CD4-positive, alpha-beta T cell treated with Interleukin-15 for 4 hours (primary cell): ENCODE data around the gene RNF150.
"Not testable (repeated sequence)": the region's sequence is repeated elsewhere in the genome, so short reads cannot be mapped to it uniquely, and the experiment has no call there.

ENCODE experiments used
- DNase-seq: peaks from one replicate; pipeline ENCODE4 v3.0.0-alpha.2; 2020; ENCODE audit warnings: low spot score

The RNF150 gene

DNA sequence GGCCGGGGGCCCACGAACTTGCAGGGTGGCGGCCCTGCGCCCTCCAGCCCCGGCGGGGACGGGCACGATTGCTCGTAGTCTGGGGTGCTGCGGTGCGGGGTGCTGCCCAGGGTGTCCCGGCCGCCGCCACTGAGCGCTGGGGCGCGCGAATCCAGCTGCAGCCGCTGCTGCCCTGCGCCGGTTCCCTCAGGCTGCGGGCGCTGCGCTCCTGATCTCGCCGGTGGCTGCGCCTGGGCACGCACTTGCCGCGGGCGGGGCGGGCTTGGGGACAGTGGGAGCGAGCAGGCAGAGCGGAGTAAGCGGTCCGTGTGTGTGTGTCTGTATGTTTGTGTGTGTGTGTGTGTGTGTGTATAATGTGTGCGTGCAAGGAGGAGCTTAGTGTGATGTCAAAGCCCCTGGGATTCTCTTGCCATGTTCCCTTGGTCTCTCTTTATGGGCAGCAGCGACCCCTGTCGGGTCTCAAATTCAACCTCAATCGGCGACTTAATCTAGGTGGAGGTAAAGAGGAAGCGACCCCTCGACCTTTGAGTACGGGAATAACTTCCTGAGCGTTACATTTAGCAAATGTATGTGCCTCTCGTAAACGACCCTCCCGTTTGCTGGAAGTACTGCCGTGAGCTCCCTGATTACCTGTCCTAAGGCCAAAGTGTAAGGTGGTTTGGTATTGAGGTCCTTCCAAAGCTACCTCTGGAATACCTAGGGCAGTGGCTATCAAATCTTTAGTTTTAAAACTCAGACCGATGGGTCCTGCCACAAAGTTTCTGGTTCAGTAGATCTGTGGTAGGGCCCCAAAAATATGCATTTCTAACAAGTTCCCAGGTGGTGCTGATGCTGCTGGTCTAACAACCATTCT, at the start of gene RNF150:
Gene RNF150 (minus strand): TSS at position 324 of the 853 bp plus-strand sequence.
- no peak for DNase-seq

DNA sequence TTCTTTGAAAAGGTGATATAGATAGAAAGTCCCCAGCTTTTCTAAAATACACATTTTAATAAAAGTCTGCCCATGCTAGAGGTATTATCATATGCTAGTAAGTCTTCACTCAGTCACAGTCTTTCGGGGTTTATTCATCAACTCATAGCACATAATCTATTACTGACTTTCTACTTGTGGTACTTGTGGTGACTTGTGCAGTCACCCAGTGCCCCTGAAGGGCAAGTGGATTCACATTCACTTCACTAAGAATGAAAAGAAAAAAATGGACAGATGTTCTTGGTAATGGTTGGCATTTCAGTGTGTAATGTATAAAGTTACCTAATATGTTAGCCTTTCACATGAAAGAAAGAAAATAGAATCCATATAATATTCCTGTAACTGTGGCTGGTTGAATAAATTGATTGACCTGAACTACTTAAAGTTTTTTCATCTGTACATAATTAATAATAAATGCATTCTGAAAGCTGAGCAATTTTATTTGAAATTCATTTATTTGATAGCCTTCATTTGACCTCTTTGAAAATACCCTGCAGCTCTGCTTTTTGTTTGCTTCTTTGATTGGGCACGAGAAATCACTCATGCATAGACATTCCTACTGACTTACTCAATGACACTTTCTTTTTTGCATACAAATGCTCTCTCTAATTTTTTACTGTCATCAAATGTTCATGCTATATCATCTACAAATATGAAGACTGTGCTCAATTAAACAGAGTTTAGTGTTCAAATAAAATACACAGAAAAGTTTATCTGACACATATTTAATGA, 47.9 kb upstream of the RNF150 start:
- no peak for DNase-seq

DNA sequence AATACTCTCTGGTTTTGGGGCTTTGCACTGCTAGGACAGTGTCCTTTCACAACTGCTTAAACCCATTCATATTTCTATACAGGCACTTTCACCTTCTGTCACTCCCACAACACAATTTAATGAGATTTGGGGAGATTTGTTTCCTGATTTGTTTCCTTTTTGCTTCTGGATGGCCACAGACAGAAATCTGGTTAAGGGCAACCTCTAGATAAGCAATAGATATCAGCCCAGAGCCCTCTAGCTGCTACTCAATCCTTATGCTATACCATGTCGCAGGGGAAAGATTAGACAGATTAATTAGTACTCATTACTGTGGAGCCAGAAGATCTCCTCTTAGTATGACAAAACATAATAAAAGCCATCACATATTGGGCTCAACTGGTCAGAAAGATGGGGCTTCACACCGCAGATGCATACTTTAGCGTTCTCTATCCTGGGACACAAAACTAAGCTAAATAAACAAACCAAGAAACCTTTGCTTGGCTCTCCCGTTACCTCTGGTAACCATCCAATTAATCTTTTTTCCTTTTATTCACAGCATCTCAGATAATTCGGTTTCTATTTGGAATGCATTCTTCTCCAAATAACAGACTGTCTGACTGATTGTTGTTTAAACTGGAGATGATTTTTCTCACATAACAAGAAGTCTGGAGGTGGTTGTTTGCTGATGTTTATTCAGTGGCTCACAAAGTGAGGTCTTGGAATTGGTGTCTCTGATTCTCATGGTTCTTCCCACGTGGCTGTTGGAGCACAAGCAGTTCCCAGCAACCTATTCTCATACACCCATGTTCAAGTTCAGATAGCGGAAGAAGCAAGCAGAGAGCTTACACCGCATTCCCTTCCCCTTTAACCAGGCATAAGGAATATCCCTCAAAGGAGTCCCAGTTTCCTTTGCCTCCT, 46.5 kb upstream of the RNF150 start:
- DNase-seq = no peak

DNA sequence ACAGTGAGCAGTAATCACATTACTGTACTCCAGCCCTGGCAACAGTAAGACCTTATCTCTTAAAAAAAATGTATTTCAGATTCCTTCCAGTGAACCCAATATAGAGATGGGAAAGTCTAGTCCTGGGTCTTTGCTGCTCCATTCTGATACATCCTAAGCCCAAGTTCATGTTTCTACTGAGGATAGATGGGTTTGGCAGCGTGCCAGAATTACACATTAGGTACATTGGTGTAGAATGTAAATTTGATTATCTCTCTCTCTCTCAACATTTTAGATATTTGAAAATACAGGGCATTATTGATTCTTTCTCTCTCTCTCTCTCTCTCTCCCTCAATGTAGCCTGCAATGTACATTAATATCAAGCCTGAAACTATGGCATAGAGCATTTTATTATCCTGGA, 43.9 kb upstream of the RNF150 start:
- no peak for DNase-seq

DNA sequence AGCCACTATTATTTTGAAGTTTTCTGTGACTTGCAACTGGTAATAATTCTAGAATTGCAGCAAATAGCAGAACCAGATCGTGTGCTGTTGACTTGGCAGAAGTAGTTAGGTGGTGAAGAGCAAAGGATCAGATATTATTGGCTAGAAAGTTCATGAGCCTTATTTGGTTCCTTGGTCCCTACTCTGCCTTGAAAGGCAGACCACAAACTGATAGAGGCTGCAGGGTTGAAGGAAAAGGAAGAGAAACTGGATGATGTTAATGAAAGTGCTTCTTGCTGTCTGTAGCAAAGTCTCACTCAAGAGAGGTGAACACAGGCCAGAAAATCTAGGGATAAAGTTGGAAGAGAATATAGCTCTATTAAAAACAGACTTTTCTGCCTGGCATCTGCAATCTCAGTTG, 41.2 kb upstream of the RNF150 start:
- no peak for DNase-seq

DNA sequence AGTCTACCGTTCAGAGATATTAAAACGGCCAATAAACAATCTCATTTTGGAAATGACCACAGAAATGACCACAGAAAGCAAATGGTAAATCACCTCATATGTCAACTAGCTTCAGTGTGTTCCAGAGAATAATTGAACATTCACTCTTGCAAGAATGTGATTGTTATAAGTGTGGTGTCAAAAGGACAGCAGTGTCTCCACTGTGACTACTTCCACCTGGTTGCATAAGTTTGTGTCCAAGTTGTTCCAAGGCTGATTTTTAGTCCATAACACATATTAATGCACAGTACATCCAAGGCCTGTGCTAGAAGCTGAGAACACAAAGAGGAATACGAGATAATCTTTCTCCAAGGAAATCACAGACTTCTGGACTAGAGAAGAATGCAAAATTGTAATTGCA, 37.4 kb upstream of the RNF150 start:
- DNase-seq = no peak

DNA sequence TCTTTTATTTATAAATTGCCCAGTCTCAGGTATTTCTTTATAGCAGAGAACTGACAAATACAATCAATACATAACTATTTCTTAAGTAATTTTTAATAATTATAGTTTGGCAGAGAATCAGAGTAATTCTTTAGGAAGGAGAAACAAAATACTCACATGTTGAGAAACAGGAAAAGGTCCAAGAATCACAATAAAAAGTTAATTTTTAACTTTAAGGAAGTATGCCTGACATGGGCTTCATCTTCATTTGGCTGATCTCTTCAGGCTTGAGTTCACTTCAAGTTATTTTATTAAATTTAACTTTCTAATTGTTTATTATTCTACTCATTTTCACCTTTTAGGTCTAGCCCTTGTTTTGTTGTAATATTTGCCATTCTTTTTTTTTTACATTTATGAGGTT, 36.1 kb upstream of the RNF150 start:
- DNase-seq = no peak

DNA sequence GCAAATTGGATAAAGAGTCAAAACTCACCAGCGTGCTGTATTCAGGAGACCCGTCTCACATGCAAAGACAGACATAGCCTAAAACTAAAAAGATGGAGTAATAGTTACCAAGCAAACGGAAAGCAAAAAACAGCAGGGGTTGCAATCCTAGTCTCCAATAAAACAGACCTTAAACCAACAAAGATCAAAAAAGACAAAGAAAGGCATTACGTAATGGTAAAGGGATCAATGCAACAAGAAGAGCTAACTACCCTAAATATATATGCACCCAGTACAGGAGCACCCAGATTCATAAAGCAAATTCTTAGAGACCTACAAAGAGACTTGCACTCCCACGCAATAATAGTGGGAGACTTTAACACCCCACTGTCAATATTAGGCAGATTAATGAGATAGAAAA, 31.7 kb upstream of the RNF150 start:
- not testable (repeated sequence) for DNase-seq

DNA sequence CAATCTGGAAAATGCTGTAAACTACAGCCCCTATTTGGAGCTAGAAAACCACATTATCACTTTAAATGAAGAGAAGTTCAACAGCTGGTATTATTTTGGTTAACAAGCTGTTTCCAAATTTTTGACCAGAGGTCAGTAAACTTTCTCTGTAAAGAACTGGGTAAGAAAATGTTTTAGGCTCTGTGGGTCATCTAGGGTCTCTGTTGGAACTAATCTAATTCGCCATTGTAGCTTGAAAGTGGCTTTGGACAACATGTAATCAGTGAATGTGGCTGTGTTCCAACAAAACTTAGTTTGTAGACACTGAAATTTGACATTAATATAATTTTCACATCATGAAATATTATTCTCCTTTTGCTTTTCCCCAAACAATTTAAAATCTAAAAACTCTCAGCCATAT, 25.8 kb upstream of the RNF150 start:
- DNase-seq = no peak

DNA sequence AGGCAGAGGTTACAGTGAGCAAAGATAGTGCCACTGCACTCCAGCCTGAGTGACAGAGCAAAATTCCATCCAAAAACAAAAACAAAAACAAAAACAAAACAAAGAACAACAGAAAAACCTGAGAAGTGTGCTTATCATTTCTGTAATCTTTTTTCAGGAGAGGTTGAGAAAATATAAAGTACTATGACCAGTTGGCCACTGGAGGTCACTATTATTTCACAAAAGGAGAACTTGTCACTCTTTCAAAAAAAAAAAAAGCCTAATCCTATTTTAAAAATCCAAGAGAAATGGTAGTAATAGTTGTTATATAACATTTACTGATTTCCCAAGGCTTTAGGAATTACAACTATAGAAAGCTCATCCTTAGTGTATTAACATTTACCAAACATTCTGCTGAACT, 24.9 kb upstream of the RNF150 start:
- no peak for DNase-seq

DNA sequence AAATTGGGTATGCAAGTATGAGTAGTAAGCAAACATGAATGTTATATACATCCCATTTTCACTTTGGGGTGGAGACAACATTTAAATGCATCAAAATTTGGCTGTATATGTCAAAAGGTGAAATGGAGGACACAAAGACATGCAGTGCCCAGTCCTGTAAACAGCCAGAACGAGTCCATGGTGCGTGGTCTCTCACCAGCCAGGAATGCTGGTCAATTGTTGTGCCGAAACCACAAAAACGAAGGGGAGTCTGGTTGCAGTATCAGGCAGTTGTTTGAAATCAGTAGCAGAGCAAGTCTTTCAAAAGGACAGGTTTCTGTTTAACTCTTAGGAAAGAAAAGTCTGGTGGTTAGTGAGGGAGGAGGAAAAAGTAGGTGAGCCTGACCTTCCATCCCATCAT, 22.3 kb upstream of the RNF150 start:
- no peak for DNase-seq

DNA sequence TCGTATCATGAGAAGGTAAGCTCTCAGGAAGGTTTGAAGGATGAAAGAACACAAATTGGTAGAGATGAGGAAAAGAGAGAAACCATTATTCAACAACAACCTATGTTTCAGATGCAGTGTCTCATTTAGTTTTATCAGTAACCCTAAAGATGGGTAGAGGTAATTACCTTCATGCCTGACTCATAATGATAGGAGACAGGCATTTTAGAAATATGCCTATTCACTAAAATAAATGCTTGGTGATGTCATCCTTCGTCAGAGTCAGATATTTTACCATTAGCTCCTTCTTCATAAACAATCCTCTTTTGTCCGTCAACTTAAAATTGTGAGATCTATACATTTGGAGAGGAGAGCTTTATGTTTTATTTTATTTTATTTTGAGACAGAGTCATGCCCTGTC, 21.5 kb upstream of the RNF150 start:
- DNase-seq = no peak

DNA sequence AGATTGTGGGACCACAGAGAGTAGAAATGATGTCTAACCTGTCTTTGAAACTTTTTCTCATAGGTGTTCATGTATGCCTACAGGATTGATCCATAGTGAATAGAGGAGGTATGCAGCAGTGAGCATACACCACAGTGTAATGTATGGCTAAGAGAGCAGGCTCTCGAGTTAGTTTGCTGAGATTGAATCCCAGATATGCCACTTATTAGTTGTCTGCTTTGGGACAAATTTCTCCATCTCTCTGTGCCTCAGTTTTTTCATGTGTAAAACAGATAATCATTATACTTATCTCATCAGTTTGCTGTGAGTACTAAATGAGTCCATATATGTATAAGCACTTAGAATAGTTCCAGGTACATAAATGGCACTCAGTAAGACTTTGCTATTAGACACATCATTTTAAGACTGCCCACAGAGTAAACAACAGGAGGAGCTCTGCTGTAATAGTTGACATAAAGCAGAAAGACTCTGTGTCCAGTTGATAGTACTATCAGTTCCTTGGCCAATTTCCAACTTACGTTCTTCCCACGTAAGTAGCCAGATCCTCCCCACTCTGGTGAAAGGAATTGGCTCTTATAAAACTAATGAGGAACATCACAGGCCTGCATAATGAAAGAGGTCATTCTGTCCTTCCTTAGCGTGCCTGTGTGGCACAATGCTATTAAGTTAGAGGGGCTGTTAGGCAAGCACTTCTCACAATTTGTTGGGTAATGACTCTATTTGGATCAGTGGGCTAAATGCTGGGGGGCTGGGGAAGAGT, 20.7 kb upstream of the RNF150 start:
- DNase-seq = no peak

DNA sequence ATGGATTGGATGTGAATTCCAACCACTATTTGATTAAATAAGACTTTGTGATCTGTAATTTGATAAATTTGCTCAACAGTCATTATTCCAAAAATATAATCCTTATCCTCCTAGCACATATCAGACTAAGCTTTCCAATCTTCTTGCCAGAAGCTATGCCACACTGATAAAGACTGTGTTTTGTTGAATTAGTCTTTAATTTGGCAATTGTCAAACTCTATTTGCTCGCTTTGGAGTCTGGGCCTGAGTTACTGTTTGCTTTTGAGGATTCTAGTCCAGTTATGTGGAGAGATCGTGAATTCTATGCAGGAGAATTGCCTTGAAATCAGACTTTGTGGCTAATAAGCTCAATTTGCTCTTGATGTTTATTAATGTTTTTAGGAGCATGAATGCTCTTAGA, 10.9 kb upstream of the RNF150 start:
- no peak for DNase-seq

DNA sequence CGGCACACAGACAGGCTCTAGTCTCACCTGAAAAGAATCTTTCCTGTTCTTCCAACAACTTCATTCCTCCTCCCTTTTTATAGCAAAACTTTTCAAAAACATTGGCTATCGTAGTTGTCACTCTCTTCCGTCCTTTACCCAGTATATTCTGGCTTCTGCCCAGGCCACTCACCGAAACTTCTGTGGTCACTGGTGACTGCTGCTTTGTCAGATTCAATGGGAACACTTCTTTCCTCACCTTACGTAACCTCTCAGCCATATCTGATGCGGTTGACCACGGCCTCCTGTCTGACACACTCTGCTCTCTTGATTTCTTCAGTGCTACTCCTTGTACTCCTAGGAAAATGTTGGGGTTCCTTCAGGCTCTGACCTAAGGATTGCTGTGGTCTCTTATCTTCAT, 9.2 kb upstream of the RNF150 start:
- no peak for DNase-seq

DNA sequence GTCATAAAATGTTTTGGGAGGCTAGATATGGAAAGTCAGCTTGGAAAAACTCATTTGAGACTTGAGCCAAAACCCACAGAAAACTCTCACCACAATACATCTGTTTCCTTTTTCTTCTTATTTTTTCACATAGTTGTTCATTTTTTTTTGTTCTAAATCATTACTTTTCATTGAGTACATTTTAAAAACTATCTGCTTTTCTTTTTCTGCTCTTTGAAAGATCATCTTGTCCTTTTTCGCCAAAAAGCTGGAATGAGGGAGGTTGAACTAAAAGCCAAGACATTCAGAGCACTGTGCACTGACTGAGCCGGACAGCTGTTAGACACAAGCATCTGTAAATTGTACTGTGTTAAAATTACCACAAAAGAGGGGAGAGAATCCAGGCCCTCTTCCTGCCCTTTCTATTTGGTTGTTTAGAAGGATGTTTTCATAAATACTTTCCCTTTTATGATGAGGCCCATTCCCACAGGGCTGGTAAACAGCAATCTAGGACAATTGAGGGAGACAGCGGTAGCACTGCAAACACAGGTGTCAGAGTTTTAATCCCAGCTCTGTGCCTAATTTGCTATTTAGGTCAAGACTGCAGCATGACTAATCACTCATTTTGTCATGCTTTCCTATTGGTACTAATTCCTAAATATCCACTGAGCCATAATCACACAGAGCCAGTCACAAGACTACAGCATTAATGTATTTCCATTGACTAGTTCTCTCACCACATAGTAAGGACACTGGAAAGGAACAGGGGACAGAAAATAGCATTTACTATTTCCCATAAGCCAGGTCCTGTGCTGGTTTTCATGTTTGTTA, 7.3 kb upstream of the RNF150 start:
- DNase-seq = no peak

DNA sequence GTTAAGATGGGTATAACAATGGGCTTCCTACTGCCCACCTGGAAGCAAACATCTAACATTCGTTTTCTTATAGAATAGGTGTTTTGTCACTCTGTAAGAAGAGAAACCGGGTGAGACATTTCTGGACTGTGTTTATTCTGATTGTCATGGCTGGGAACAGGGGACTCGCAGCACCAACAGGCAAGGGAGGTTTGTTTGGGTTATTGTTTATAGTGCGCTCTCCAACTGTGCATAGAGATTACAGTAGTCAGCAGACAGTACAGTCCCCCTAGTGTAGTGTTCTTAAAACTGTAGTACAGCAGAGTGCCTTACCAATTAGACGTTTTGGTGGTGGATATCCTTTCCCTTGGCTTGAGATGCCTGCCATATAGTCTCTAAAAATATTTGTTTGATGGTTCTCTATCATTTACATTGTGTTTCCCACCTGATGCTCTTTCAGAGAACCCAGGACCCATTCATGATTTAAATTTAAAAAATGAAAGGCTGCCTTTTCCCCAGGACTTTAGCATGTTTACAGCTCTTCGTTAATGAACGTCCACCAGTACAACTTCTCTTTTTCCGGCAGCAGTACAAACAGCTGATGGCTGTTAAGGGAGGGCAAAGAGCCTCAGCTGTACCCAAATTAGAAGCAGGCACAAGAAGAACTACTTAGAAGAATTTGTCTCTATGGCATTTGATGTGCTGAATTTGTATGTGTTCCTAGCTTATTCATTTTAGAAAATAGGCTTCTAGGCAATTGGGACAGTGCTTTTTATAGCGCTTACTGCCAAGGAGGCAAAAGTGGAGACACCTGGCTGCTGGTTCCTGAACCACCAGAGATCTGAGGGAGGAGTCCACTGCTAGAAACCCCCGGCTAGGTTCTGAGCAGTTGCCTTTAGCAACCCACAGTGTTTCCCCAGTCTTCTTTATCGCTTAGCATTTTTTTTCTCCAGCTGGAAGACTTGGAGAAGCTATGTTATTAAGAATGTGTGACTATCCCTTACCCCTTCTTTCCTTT, 1.0 kb upstream of the RNF150 start:
- no peak for DNase-seq

DNA sequence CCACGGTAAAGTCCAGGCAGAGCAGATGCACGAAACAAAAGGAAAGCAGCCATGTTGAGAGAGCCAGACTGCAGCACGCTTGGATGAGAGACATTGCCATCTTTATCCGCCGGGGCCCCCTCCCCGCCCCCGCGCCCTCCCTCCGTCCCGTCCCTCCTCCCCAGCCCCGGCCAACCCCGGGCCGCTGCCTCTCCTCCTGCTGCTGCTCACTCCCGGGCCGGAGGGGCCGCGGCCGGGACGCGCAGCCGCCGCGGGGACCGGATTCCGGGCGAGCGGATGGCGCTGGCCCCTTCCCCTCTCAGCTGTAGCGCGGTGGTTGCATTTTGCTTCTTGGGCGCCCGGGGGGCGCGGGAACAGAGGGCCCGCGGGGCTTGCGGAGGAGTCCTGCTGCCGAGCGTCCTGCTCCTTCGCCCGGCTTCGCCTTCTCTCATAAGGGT, 542 bp downstream of the RNF150 start:
- no peak for DNase-seq

DNA sequence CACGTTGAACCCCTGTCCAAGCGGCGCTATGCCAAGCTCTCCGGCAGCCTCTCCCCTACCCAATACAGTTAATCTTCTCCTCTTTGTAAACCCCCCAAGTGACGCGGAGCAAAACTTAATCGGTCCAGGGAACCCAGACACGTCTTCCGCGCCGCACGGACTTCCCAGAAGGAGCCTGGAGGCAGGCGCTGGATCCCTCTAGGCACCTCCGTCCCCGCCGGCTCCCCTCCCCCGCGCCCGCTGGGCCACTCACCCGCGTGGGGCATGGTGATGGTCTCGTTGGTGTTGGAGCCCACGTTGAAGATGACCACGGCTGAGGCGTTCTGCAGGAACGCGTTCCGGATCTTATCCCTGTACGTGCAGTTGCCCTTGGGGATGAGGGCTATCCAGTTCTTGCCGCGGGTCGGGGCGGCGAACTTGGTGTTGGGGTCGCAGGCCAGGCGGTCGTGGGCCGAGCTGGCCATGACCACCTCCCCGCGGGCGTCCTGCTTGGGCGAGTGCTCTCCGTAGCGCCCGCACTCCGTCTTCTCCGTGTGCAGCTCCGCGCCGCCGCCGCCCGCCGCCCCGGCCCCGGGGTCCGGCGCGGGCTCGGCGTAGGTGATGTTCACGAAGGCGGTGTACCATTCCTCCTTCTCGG, 1.1 kb downstream of the RNF150 start:
- no peak for DNase-seq
